Muscle of arm (tissue), 12 donors: Measurements from ENCODE around the gene KRTAP22-1. TPM values are rescaled to one million over a fixed set of nuclear protein-coding genes. Genes with fewer than 3 reads are reported as not detected.
A peak's percentile ranks its signal among the peaks of the same experiment; 100 is the strongest.

Experiments used
- DNase-seq: peaks from one replicate; pipeline ENCODE4 v3.0.0-alpha.2; 2013
- polyA plus RNA-seq, 12 donors: library from polyadenylated mRNA; unstranded; fragments of 120-200 nt; gene quantifications; one replicate each; pipeline ENCODE4 v1.2.1, GENCODE V29; 2013; ENCODE audit not compliant: insufficient read length in 12 of 12

Gene KRTAP22-1
- polyA plus RNA-seq, 12 donors = not detected

- peak; percentile 22 for DNase-seq
Observed at GRCh38 chr21:30625449-30626165, 24.7 kb downstream of the KRTAP22-1 start.

GRCh38 chr21:30628109-30628508, 27.2 kb downstream of the KRTAP22-1 start:
- no peak for DNase-seq

DNA sequence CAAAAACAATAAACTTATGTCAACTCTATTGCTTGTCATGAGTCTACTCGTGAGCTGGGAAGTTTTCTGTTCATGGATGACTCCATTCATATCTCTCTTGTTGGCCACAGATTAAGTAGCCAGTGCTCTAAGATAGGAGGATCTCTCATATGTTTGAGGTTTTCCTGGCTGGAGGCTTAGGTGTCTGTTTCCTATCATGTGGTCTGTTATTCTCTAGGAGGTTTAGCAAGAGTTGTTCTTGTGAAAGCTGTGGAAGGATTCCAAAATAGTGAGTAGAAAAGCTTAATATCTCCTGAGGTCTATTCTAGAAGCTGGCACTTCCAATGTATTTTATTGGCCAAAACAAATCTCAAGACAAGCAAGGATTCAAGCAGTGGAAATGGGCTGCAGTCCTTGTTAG, 28.3 kb downstream of the KRTAP22-1 start:
- peak; percentile 0 for DNase-seq

- DNase-seq = no peak
Observed at GRCh38 chr21:30634906-30635305, 34.0 kb downstream of the KRTAP22-1 start, which contains the start of gene KRTAP20-2. Gene KRTAP20-2, plus strand, starts transcription at chr21:30635206. Its CDS starts 58 bp downstream, at chr21:30635264.

- DNase-seq = no peak
Observed at GRCh38 chr21:30638686-30639085, 37.8 kb downstream of the KRTAP22-1 start.

GRCh38 chr21:30642564-30642963, 41.7 kb downstream of the KRTAP22-1 start, which contains the start of gene KRTAP20-3:
Gene KRTAP20-3, plus strand, starts transcription at chr21:30642864.
- no peak for DNase-seq

GRCh38 chr21:30646904-30647414, 46.1 kb downstream of the KRTAP22-1 start:
- no peak for DNase-seq

Other genes starting within 250 kb of the KRTAP22-1 start
- not detected for gene KRTAP13-2, start 228.8 kb upstream of the KRTAP22-1 start, polyA plus RNA-seq
- gene KRTAP13-1, start 205.1 kb upstream of the KRTAP22-1 start, polyA plus RNA-seq = not detected
- not detected for gene KRTAP13-3, start 175.2 kb upstream of the KRTAP22-1 start, polyA plus RNA-seq
- gene KRTAP13-4, start 170.9 kb upstream of the KRTAP22-1 start, polyA plus RNA-seq = not detected
- not detected for gene KRTAP15-1, start 160.8 kb upstream of the KRTAP22-1 start, polyA plus RNA-seq
- gene KRTAP19-1, start 120.7 kb upstream of the KRTAP22-1 start, polyA plus RNA-seq = not detected
- not detected for gene KRTAP19-2, start 113.7 kb upstream of the KRTAP22-1 start, polyA plus RNA-seq
- not detected for gene KRTAP19-3, start 109.1 kb upstream of the KRTAP22-1 start, polyA plus RNA-seq
- not detected for gene KRTAP19-4, start 103.9 kb upstream of the KRTAP22-1 start, polyA plus RNA-seq
- not detected for gene KRTAP19-5, start 98.9 kb upstream of the KRTAP22-1 start, polyA plus RNA-seq
- not detected for gene KRTAP19-6, start 59.2 kb upstream of the KRTAP22-1 start, polyA plus RNA-seq
- not detected for gene KRTAP19-7, start 39.8 kb upstream of the KRTAP22-1 start, polyA plus RNA-seq
- not detected for gene KRTAP22-2, start 10.7 kb upstream of the KRTAP22-1 start, polyA plus RNA-seq
- gene KRTAP6-3, start 8.6 kb upstream of the KRTAP22-1 start, polyA plus RNA-seq = not detected
- gene KRTAP6-2, start 2.2 kb upstream of the KRTAP22-1 start, polyA plus RNA-seq = not detected
- not detected for gene KRTAP6-1, start 12.8 kb downstream of the KRTAP22-1 start, polyA plus RNA-seq
- gene KRTAP20-1, start 15.3 kb downstream of the KRTAP22-1 start, polyA plus RNA-seq = not detected
- not detected for gene KRTAP20-4, start 19.5 kb downstream of the KRTAP22-1 start, polyA plus RNA-seq
- gene KRTAP20-2, start 34.1 kb downstream of the KRTAP22-1 start, polyA plus RNA-seq = not detected
- not detected for gene KRTAP20-3, start 41.8 kb downstream of the KRTAP22-1 start, polyA plus RNA-seq
- not detected for gene KRTAP21-3, start 117.7 kb downstream of the KRTAP22-1 start, polyA plus RNA-seq
- gene KRTAP21-2, start 146.2 kb downstream of the KRTAP22-1 start, polyA plus RNA-seq = not detected
- gene KRTAP21-1, start 154.3 kb downstream of the KRTAP22-1 start, polyA plus RNA-seq = not detected
- gene KRTAP8-1, start 212.2 kb downstream of the KRTAP22-1 start, polyA plus RNA-seq = not detected
- gene KRTAP7-1, start 228.7 kb downstream of the KRTAP22-1 start, polyA plus RNA-seq = not detected